ENCODE data around the gene ITGBL1.

ITGBL1 gene

GRCh38 chr13:101728021-101728420, 275.5 kb downstream of the ITGBL1 start:
- DNase-seq (no peak), ATAC-seq (ENCODE audit: insufficient read depth, low read depth) (no peak)
- no peak for TF ChIP-seq EZH2 (IDR thresholded peaks at IDR 0.05; ENCODE audit: borderline replicate concordance, low read depth, low read length, severe bottlenecking)
- TF ChIP-seq, protein P1, sequence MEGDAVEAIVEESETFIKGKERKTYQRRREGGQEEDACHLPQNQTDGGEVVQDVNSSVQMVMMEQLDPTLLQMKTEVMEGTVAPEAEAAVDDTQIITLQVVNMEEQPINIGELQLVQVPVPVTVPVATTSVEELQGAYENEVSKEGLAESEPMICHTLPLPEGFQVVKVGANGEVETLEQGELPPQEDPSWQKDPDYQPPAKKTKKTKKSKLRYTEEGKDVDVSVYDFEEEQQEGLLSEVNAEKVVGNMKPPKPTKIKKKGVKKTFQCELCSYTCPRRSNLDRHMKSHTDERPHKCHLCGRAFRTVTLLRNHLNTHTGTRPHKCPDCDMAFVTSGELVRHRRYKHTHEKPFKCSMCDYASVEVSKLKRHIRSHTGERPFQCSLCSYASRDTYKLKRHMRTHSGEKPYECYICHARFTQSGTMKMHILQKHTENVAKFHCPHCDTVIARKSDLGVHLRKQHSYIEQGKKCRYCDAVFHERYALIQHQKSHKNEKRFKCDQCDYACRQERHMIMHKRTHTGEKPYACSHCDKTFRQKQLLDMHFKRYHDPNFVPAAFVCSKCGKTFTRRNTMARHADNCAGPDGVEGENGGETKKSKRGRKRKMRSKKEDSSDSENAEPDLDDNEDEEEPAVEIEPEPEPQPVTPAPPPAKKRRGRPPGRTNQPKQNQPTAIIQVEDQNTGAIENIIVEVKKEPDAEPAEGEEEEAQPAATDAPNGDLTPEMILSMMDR (IDR thresholded peaks at IDR 0.05; ENCODE audit: borderline replicate concordance, extremely low read depth, low read length, poor library complexity, severe bottlenecking) = no peak
- no peak overlapping the region for H3K9ac ChIP-seq (ENCODE audit: low read depth, low read length)
- H3K4me1 ChIP-seq (ENCODE audit: insufficient read depth, low read length) = peaks cover 12% of the 10 kb centered on the region
- no peak overlapping the region for H3K4me3 ChIP-seq (ENCODE audit: low read depth in 1 of 2, low read length in 2 of 2)
- H2AFZ ChIP-seq (ENCODE audit: low read depth, low read length) = no peak overlapping the region
- H3K36me3 ChIP-seq (ENCODE audit: insufficient read depth, low read length) = no peaks in the 10 kb centered on the region
- H3K27me3 ChIP-seq (ENCODE audit: insufficient read depth, low read length, poor library complexity) = no peaks in the 10 kb centered on the region
- no peaks in the 10 kb centered on the region for H4K20me1 ChIP-seq (ENCODE audit: insufficient read depth, low read length)
- no peak overlapping the region for H3K27ac ChIP-seq (ENCODE audit: low read length)
- no peaks in the 10 kb centered on the region for H3K9me3 ChIP-seq (ENCODE audit: insufficient read depth, low read length, severe bottlenecking)
- H3K79me2 ChIP-seq (ENCODE audit: insufficient read depth, low read length) = no peaks in the 10 kb centered on the region
- no peak overlapping the region for H3K4me2 ChIP-seq (ENCODE audit: insufficient read depth, low read length)

DNA sequence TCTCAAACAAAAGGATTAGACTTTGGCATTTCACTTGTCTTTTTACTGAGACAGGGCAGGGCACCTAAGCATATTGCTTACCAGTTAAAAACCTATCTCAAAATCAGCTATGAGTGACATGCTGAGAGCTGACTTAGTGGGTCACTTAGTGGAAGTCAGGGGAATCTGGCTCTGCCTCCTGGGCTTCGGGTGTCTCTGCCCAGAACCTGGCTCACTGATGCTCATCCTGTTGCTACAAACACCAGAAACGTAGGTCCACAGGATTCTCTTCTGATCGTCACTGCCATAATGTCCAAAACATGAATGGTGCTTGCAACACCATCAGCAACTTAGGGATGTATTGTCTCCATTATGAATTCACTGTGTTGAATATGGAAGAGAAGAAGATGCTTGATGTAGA, 276.1 kb downstream of the ITGBL1 start:
- no peaks in the 10 kb centered on the region for H4K20me1 ChIP-seq (ENCODE audit: insufficient read depth, low read length)
- H3K4me3 ChIP-seq (ENCODE audit: low read depth in 1 of 2, low read length in 2 of 2) = no peak overlapping the region
- no peak for TF ChIP-seq EZH2 (IDR thresholded peaks at IDR 0.05; ENCODE audit: borderline replicate concordance, low read depth, low read length, severe bottlenecking)
- TF ChIP-seq, protein P1 (IDR thresholded peaks at IDR 0.05; ENCODE audit: borderline replicate concordance, extremely low read depth, low read length, poor library complexity, severe bottlenecking) = no peak
- H3K4me2 ChIP-seq (ENCODE audit: insufficient read depth, low read length) = no peak overlapping the region
- no peaks in the 10 kb centered on the region for H3K79me2 ChIP-seq (ENCODE audit: insufficient read depth, low read length)
- DNase-seq (no peak), ATAC-seq (ENCODE audit: insufficient read depth, low read depth) (no peak)
- no peak overlapping the region for H3K9ac ChIP-seq (ENCODE audit: low read depth, low read length)
- H3K9me3 ChIP-seq (ENCODE audit: insufficient read depth, low read length, severe bottlenecking) = no peaks in the 10 kb centered on the region
- H3K4me1 ChIP-seq (ENCODE audit: insufficient read depth, low read length) = peaks cover 12% of the 10 kb centered on the region
- H3K27me3 ChIP-seq (ENCODE audit: insufficient read depth, low read length, poor library complexity) = no peaks in the 10 kb centered on the region
- H2AFZ ChIP-seq (ENCODE audit: low read depth, low read length) = no peak overlapping the region
- no peaks in the 10 kb centered on the region for H3K36me3 ChIP-seq (ENCODE audit: insufficient read depth, low read length)
- no peak overlapping the region for H3K27ac ChIP-seq (ENCODE audit: low read length)

DNA sequence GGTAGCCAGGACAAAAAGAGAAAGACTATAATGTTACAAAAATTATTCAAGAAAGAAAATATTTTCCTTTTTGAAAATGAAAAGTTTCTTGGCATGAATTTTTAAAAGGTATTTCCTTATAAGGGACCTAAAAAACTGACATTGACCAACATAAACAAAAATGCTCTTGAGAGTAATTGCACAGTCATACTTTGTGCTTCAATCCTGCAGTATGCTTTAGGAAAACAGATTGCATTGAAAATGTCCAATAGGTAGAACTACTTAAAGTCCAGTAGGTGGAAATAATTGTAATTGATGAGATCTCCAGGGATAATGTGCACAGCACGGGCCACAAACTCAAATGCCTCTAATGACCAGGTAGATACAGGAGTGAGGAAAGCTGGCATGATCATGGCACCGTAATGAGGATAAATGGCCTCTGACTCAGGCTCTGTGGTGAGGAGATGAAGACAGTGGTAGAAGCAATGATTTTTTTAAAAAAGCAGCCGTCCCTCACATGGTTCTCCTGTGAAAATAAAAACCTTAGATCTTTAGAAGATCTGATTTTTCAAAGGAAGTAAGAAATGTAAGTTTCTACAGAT, 278.0 kb downstream of the ITGBL1 start:
- no peaks in the 10 kb centered on the region for H3K9me3 ChIP-seq (ENCODE audit: insufficient read depth, low read length, severe bottlenecking)
- H3K4me1 ChIP-seq (ENCODE audit: insufficient read depth, low read length) = peaks cover 12% of the 10 kb centered on the region
- no peak for ATAC-seq (ENCODE audit: insufficient read depth, low read depth)
- no peaks in the 10 kb centered on the region for H3K27me3 ChIP-seq (ENCODE audit: insufficient read depth, low read length, poor library complexity)
- H3K36me3 ChIP-seq (ENCODE audit: insufficient read depth, low read length) = no peaks in the 10 kb centered on the region
- no peak for DNase-seq
- H3K27ac ChIP-seq (ENCODE audit: low read length) = no peak overlapping the region
- no peaks in the 10 kb centered on the region for H3K79me2 ChIP-seq (ENCODE audit: insufficient read depth, low read length)
- no peak overlapping the region for H3K9ac ChIP-seq (ENCODE audit: low read depth, low read length)
- H2AFZ ChIP-seq (ENCODE audit: low read depth, low read length) = no peak overlapping the region
- TF ChIP-seq, protein P1 (IDR thresholded peaks at IDR 0.05; ENCODE audit: borderline replicate concordance, extremely low read depth, low read length, poor library complexity, severe bottlenecking) = no peak
- TF ChIP-seq EZH2 (IDR thresholded peaks at IDR 0.05; ENCODE audit: borderline replicate concordance, low read depth, low read length, severe bottlenecking) = no peak
- no peak overlapping the region for H3K4me3 ChIP-seq (ENCODE audit: low read depth in 1 of 2, low read length in 2 of 2)
- no peaks in the 10 kb centered on the region for H4K20me1 ChIP-seq (ENCODE audit: insufficient read depth, low read length)
- no peak overlapping the region for H3K4me2 ChIP-seq (ENCODE audit: insufficient read depth, low read length)
